Brain pericyte (primary cell): ENCODE results near the gene RIT2.

Experiments used
- DNase-seq: peaks from one replicate; pipeline ENCODE4 v3.0.0-alpha.2; 2012; ENCODE audit warnings: low read depth, low spot score

RIT2 gene

GRCh38 chr18:42931491-42931890, 184.0 kb downstream of the RIT2 start:
- DNase-seq, result peak; percentile 52

GRCh38 chr18:42929857-42930256, 185.6 kb downstream of the RIT2 start:
- DNase-seq, result no peak

GRCh38 chr18:42929181-42929580, 186.3 kb downstream of the RIT2 start:
- DNase-seq, result no peak

- no peak for DNase-seq
Measured at GRCh38 chr18:42925036-42925435, 190.4 kb downstream of the RIT2 start.

- no peak for DNase-seq
Measured at GRCh38 chr18:42922363-42922762, 193.1 kb downstream of the RIT2 start.

- no peak for DNase-seq
Measured at GRCh38 chr18:42921226-42921737, 194.2 kb downstream of the RIT2 start.

GRCh38 chr18:42920621-42921020, 194.9 kb downstream of the RIT2 start:
- no peak for DNase-seq

GRCh38 chr18:42915299-42915698, 200.2 kb downstream of the RIT2 start:
- no peak for DNase-seq

- DNase-seq, result no peak
Measured at GRCh38 chr18:42914476-42914875, 201.0 kb downstream of the RIT2 start.

- DNase-seq, result no peak
Measured at GRCh38 chr18:42909095-42909494, 206.4 kb downstream of the RIT2 start.

- DNase-seq, result no peak
Measured at GRCh38 chr18:42906761-42907160, 208.7 kb downstream of the RIT2 start.

GRCh38 chr18:42901161-42901560, 214.3 kb downstream of the RIT2 start:
- DNase-seq, result no peak

GRCh38 chr18:42893977-42894376, 221.5 kb downstream of the RIT2 start:
- DNase-seq, result no peak

GRCh38 chr18:42892181-42892580, 223.3 kb downstream of the RIT2 start:
- DNase-seq, result no peak

- DNase-seq, result no peak
Measured at GRCh38 chr18:42891705-42892104, 223.8 kb downstream of the RIT2 start.

- no peak for DNase-seq
Measured at GRCh38 chr18:42883169-42883568, 232.3 kb downstream of the RIT2 start.

GRCh38 chr18:42882122-42882521, 233.4 kb downstream of the RIT2 start:
- DNase-seq, result no peak

- no peak for DNase-seq
Measured at GRCh38 chr18:42872838-42873237, 242.6 kb downstream of the RIT2 start.

GRCh38 chr18:42864876-42865275, 250.6 kb downstream of the RIT2 start:
- DNase-seq, result no peak

GRCh38 chr18:42861271-42861670, 254.2 kb downstream of the RIT2 start:
- DNase-seq, result no peak

- no peak for DNase-seq
Measured at GRCh38 chr18:42860548-42860947, 254.9 kb downstream of the RIT2 start.

- no peak for DNase-seq
Measured at GRCh38 chr18:42860011-42860410, 255.5 kb downstream of the RIT2 start.

GRCh38 chr18:42854558-42854957, 260.9 kb downstream of the RIT2 start:
- DNase-seq, result no peak
